H1 (cell line): Measurements from ENCODE around the gene EIPR1. TPM values are rescaled to one million over a fixed set of nuclear protein-coding genes. Genes with fewer than 3 reads are reported as not detected.

Experiments
- CTCF ChIA-PET: fragments of 300-600 bp; sonication (Branson Sonifier 250); formaldehyde crosslinking; loops from one replicate; lab custom pipeline; 2021; ENCODE audit not compliant: partially characterized antibody; lab: Charles Lee
- POLR2A ChIA-PET: fragments of 300-600 bp; sonication (Branson Sonifier 250); formaldehyde crosslinking; loops from one replicate; lab custom pipeline; 2021; ENCODE audit warnings: inconsistent platforms; ENCODE audit not compliant: partially characterized antibody; lab: Charles Lee
- DNase-seq, 2 experiments: peaks; one replicate each; pipeline versions ENCODE4 v3.0.0 to v3.0.0-alpha.2; 2010 to 2022; ENCODE audit warnings: low spot score in 2 of 2, low read depth in 1 of 2, mixed read lengths in 1 of 2
- FAIRE-seq: peaks from 2 replicates; lab custom pipeline; 2011; peaks lifted over from hg19 to GRCh38; lab: Jason Lieb, UNC
- H2AFZ ChIP-seq: 2 replicates; pipeline ENCODE4 v1.8.1; 2012; ENCODE audit warnings: low read length, inconsistent platforms
- H2AK5ac ChIP-seq: 2 replicates; pipeline ENCODE4 v1.6.1; 2013; ENCODE audit warnings: low read depth, low read length
- H2BK120ac ChIP-seq: replicated peaks from 2 replicates; pipeline ENCODE3; 2013; ENCODE audit warnings: low read depth, low read length, inconsistent platforms
- H2BK12ac ChIP-seq: 2 replicates; pipeline ENCODE4 v1.6.1; 2013; ENCODE audit warnings: low read depth, low read length
- H2BK15ac ChIP-seq: 2 replicates; pipeline ENCODE4 v1.6.1; 2013; ENCODE audit warnings: low read length
- H2BK20ac ChIP-seq: 2 replicates; pipeline ENCODE4 v1.6.1; 2013; ENCODE audit warnings: low read length
- H2BK5ac ChIP-seq: 2 replicates; pipeline ENCODE4 v1.6.1; 2013; ENCODE audit warnings: low read depth, low read length
- H3K14ac ChIP-seq: 2 replicates; pipeline ENCODE4 v1.6.1; 2013; ENCODE audit warnings: inconsistent platforms; ENCODE audit not compliant: insufficient read length
- H3K18ac ChIP-seq: 2 replicates; pipeline ENCODE4 v1.6.1; 2013; ENCODE audit warnings: low read length; ENCODE audit errors: extremely low read depth
- H3K23ac ChIP-seq: 2 replicates; pipeline ENCODE4 v1.6.1; 2013; ENCODE audit warnings: inconsistent platforms; ENCODE audit not compliant: insufficient read length
- H3K23me2 ChIP-seq: 2 replicates; pipeline ENCODE4 v1.6.1; 2013; ENCODE audit warnings: low read depth, low read length
- H3K27ac ChIP-seq: 2 replicates; pipeline ENCODE4 v1.6.1; 2011; ENCODE audit warnings: low read depth, low read length, inconsistent platforms
- H3K27me3 ChIP-seq, 4 experiments: replicated peaks in 1 of 4; 1 replicate in 1 of 4; 2 replicates in 3 of 4; pipeline versions ENCODE4 v1.6.1 to v1.8.1; 2011 to 2013; ENCODE audit warnings: low read length in 3 of 4, mild to moderate bottlenecking in 3 of 4, inconsistent platforms in 2 of 4, mixed read lengths in 2 of 4, moderate library complexity in 1 of 4; ENCODE audit not compliant: control insufficient read depth in 3 of 4, insufficient read depth in 3 of 4; ENCODE audit errors: extremely low read depth in 1 of 4
- H3K36me3 ChIP-seq, 4 experiments: 2 replicates each; pipeline versions ENCODE4 v1.6.1 to v1.8.1; 2011 to 2013; ENCODE audit warnings: mild to moderate bottlenecking in 4 of 4, low read length in 3 of 4, moderate library complexity in 2 of 4, control low read depth in 1 of 4, inconsistent platforms in 1 of 4; ENCODE audit not compliant: insufficient read depth in 4 of 4, control insufficient read depth in 2 of 4
- H3K4ac ChIP-seq: replicated peaks from 2 replicates; pipeline ENCODE3; 2013; ENCODE audit warnings: low read length, low read depth, mixed read lengths, inconsistent platforms; ENCODE audit not compliant: insufficient read length
- H3K4me1 ChIP-seq, 4 experiments: replicated peaks in 1 of 4; 1 replicate in 1 of 4; 2 replicates in 3 of 4; pipeline versions ENCODE4 v1.6.1 to v1.8.1; 2011 to 2013; ENCODE audit warnings: low read length in 3 of 4, inconsistent platforms in 2 of 4, mixed read lengths in 1 of 4; ENCODE audit not compliant: insufficient read depth in 4 of 4, control insufficient read depth in 3 of 4
- H3K4me2 ChIP-seq, 2 experiments: 2 replicates each; pipeline versions ENCODE4 v1.6.1 to v1.8.1; 2011 to 2013; ENCODE audit warnings: low read depth in 2 of 2, low read length in 2 of 2, control low read depth in 1 of 2, inconsistent platforms in 1 of 2, mild to moderate bottlenecking in 1 of 2; ENCODE audit not compliant: insufficient read depth in 1 of 2
- H3K4me3 ChIP-seq, 4 experiments: fragments of 200-600, 300-600 bp in 1 of 4; sonication (generic), shearing (Covaris generic), sonication (Bioruptor Twin) in 1 of 4; 2 replicates each; pipeline versions ENCODE4 v1.5.1 to v1.8.1; 2011 to 2016; ENCODE audit warnings: low read length in 4 of 4, low read depth in 3 of 4, control low read depth in 2 of 4, inconsistent platforms in 2 of 4, mild to moderate bottlenecking in 2 of 4, mixed read lengths in 1 of 4, moderate library complexity in 1 of 4; ENCODE audit not compliant: insufficient read depth in 2 of 4; ENCODE audit errors: extremely low read depth in 1 of 4
- H3K56ac ChIP-seq: replicated peaks from 2 replicates; pipeline ENCODE3; 2013; ENCODE audit warnings: low read depth, mild to moderate bottlenecking, mixed read lengths, low read length, inconsistent platforms; ENCODE audit not compliant: insufficient read length
- H3K79me1 ChIP-seq: 2 replicates; pipeline ENCODE4 v1.6.1; 2013; ENCODE audit warnings: low read depth, low read length, control low read depth
- H3K79me2 ChIP-seq, 2 experiments: 2 replicates each; pipeline versions ENCODE4 v1.6.1 to v1.8.1; 2012 to 2013; ENCODE audit warnings: low read length in 2 of 2, mild to moderate bottlenecking in 2 of 2, inconsistent platforms in 1 of 2; ENCODE audit not compliant: insufficient read depth in 2 of 2, control insufficient read depth in 1 of 2
- H3K9ac ChIP-seq, 4 experiments: replicated peaks in 1 of 4; 1 replicate in 1 of 4; 2 replicates in 3 of 4; pipeline versions ENCODE4 v1.6.1 to v1.8.1; 2011 to 2013; ENCODE audit warnings: low read depth in 3 of 4, low read length in 3 of 4, control low read depth in 2 of 4, mild to moderate bottlenecking in 2 of 4, moderate library complexity in 2 of 4, inconsistent platforms in 1 of 4; ENCODE audit errors: extremely low read depth in 1 of 4
- H3K9me3 ChIP-seq, 2 experiments: 2 replicates each; pipeline versions ENCODE4 v1.6.1 to v1.8.1; 2012 to 2013; ENCODE audit warnings: mild to moderate bottlenecking in 2 of 2, moderate library complexity in 2 of 2, control low read depth in 1 of 2, inconsistent platforms in 1 of 2, low read depth in 1 of 2, low read length in 1 of 2, mixed read lengths in 1 of 2; ENCODE audit not compliant: insufficient read depth in 2 of 2
- H4K20me1 ChIP-seq, 2 experiments: replicated peaks in 1 of 2; 2 replicates each; pipeline versions ENCODE3 to v1.8.1; 2011 to 2013; ENCODE audit warnings: inconsistent platforms in 2 of 2, low read length in 2 of 2, mild to moderate bottlenecking in 1 of 2; ENCODE audit not compliant: insufficient read depth in 2 of 2, control insufficient read depth in 1 of 2
- H4K5ac ChIP-seq: 2 replicates; pipeline ENCODE4 v1.6.1; 2013; ENCODE audit warnings: low read length, low read depth, mixed read lengths, inconsistent platforms; ENCODE audit not compliant: insufficient read length
- H4K8ac ChIP-seq: 2 replicates; pipeline ENCODE4 v1.8.0; 2013; ENCODE audit warnings: mild to moderate bottlenecking, moderate library complexity, low read length, inconsistent platforms; ENCODE audit not compliant: insufficient read depth; ENCODE audit errors: extremely low read depth
- H4K91ac ChIP-seq: replicated peaks from 2 replicates; pipeline ENCODE3; 2013; ENCODE audit warnings: low read length, mixed read lengths, inconsistent platforms; ENCODE audit not compliant: insufficient read length
- BACH1 ChIP-seq: IDR thresholded peaks from 2 replicates; pipeline ENCODE4 v1.6.1; 2012; ENCODE audit warnings: low read length, improper control_type of control experiment
- BRCA1 ChIP-seq: IDR thresholded peaks from 2 replicates; pipeline ENCODE4 v1.6.1; 2012; ENCODE audit warnings: low read depth, low read length, improper control_type of control experiment
- CREB1 ChIP-seq: IDR thresholded peaks from 2 replicates; pipeline ENCODE4 v1.6.1; 2012; ENCODE audit warnings: inconsistent platforms
- EP300 ChIP-seq, 2 experiments: IDR thresholded peaks; 1 replicate in 1 of 2; 2 replicates in 1 of 2; pipeline ENCODE4 v1.6.1; 2011 to 2012; ENCODE audit warnings: low read depth in 2 of 2, low read length in 2 of 2, mild to moderate bottlenecking in 2 of 2, borderline replicate concordance in 1 of 2, inconsistent platforms in 1 of 2, moderate library complexity in 1 of 2
- EZH2 ChIP-seq: fragments of 200-600 bp; sonication (generic); IDR thresholded peaks from 2 replicates; pipeline ENCODE4 v1.7.1; 2012; ENCODE audit warnings: low read depth, mild to moderate bottlenecking, moderate library complexity, low read length, inconsistent platforms; ENCODE audit not compliant: severe bottlenecking
- HDAC6 ChIP-seq: IDR thresholded peaks from one replicate; pipeline ENCODE4 v1.7.1; 2012; ENCODE audit warnings: low read depth, mild to moderate bottlenecking, inconsistent platforms, low read length, moderate library complexity
- JUND ChIP-seq: IDR thresholded peaks from 2 replicates; pipeline ENCODE4 v1.6.1; 2011; ENCODE audit warnings: mild to moderate bottlenecking, improper control_type of control experiment, low read length
- KDM1A ChIP-seq: fragments of 200-600, 300-600 bp; sonication (generic); IDR thresholded peaks from 2 replicates; pipeline ENCODE4 v1.7.1; 2016; ENCODE audit warnings: mild to moderate bottlenecking, low read length, borderline replicate concordance
- KDM5A ChIP-seq: fragments of 200-600 bp; IDR thresholded peaks from 2 replicates; pipeline ENCODE4 v1.7.1; 2012; ENCODE audit warnings: mild to moderate bottlenecking, low read length, inconsistent platforms, mixed read lengths
- NANOG ChIP-seq: IDR thresholded peaks from 2 replicates; pipeline ENCODE4 v1.6.1; 2011; ENCODE audit warnings: low read length, low read depth, mild to moderate bottlenecking, inconsistent platforms; ENCODE audit not compliant: insufficient read depth, poor library complexity, severe bottlenecking
- RBBP5 ChIP-seq: IDR thresholded peaks from 2 replicates; pipeline ENCODE4 v1.7.1; 2012; ENCODE audit warnings: low read depth, mild to moderate bottlenecking, inconsistent platforms, low read length, moderate library complexity, borderline replicate concordance
- RFX5 ChIP-seq: IDR thresholded peaks from 2 replicates; pipeline ENCODE4 v1.6.1; 2011; ENCODE audit warnings: low read depth, low read length, improper control_type of control experiment, borderline replicate concordance
- SP1 ChIP-seq: IDR thresholded peaks from 2 replicates; pipeline ENCODE4 v1.6.1; 2011; ENCODE audit warnings: low read depth, low read length
- SP4 ChIP-seq: IDR thresholded peaks from 2 replicates; pipeline ENCODE4 v1.6.1; 2012; ENCODE audit warnings: low read length, inconsistent platforms
- SRF ChIP-seq: IDR thresholded peaks from 2 replicates; pipeline ENCODE4 v1.6.1; 2011; ENCODE audit warnings: mild to moderate bottlenecking, low read depth, low read length, moderate library complexity
- WGBS, 2 experiments: shearing (Covaris generic) in 1 of 2; methylation state at CpG; one replicate each; pipeline versions ENCODE4 v1.1.6 to v1.1.7; 2013 to 2015; ENCODE audit warnings: low lambda C conversion rate in 2 of 2, mixed read lengths in 2 of 2, inconsistent platforms in 1 of 2, low coverage in 1 of 2, missing lambda C conversion rate in 1 of 2; ENCODE audit not compliant: insufficient replicate concordance in 2 of 2, insufficient coverage in 1 of 2, insufficient read length in 1 of 2; ENCODE audit errors: extremely low coverage in 1 of 2, missing lambda C conversion rate in 1 of 2; 5-methylcytosine and 5-hydroxymethylcytosine counted together
- polyA plus RNA-seq, 7 experiments: library from polyadenylated mRNA; depleted of rRNA in 3 of 7; stranded (reverse) in 5 of 7; unstranded in 2 of 7; fragments of >200 nt in 5 of 7; fragments of 200-250 nt in 2 of 7; gene quantifications; 1 replicate in 5 of 7; 2 replicates in 1 of 7; 4 replicates in 1 of 7; pipeline versions ENCODE4 v1.2.1 to v1.2.3, GENCODE V29; 2011 to 2013; ENCODE audit warnings: missing spikeins in 2 of 7, mixed read lengths in 2 of 7
- total RNA-seq: library from RNA; stranded (reverse); fragmentation: NEBNext Ultra II Directional; extraction: Animal tissue kit (Norgen Biotek cat#: 25700); gene quantifications from 2 replicates; pipeline ENCODE4 v1.2.1, GENCODE V29; 2021

The EIPR1 gene
- total and polyA plus RNA-seq, 2 of the 8 experiments (the other 6 are each of a cell fraction or from before 2014, with no cell fraction given) = 26.3 to 56.4 TPM

DNA sequence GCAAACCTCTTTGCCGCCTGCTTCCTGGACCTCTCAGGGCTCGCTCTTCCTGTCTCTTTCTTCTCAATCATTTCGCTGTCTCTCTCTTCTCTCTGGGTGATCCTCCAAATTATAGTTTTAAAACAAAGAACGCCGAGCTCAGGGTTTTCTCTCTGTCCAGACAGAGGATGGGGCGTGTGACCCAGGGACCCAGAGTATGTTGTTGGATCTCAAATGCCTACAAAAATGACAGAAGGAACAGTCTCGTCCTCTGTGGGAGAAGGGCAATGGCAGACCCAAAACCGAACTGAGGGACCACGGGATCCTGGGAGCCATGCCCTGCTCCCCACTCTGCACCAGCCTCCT lies 88.5 kb downstream of the EIPR1 start:
- Histone ChIP-seq H2BK15ac (no peak overlapping the region), H3K27me3 (no peaks in the 10 kb centered on the region), H3K79me1 (peaks cover 9% of the 10 kb centered on the region; the same call in 1 of the 2 replicates), H2AFZ (no peak overlapping the region), H3K23ac (no peak overlapping the region), H3K9me3 (0 out of 4 replicates have a peak, but pooled peaks cover 0 to 2% of the 10 kb centered on the region in 2 experiments), H3K18ac (no peak overlapping the region), H4K8ac (no peak overlapping the region), H3K27ac (no peak overlapping the region), H3K4me3 (no peak overlapping the region), H2BK20ac (no peak overlapping the region), H4K91ac (no peak overlapping the region), H3K4me2 (no peak overlapping the region), H2BK5ac (no peak overlapping the region), H3K56ac (no peak overlapping the region), H3K4ac (no peak overlapping the region), H2BK120ac (no peak overlapping the region), H3K36me3 (no peaks in the 10 kb centered on the region; a peak in 1 of 8 replicates), H3K23me2 (peaks cover under 1% of the 10 kb centered on the region; the same call in 1 of the 2 replicates), H3K79me2 (peaks cover 0 to 10% of the 10 kb centered on the region in 2 experiments; a peak in 1 of 4 replicates), H4K20me1 (peaks cover 2 to 4% of the 10 kb centered on the region in 2 experiments), H2AK5ac (no peak overlapping the region), H3K14ac (no peak overlapping the region), H2BK12ac (no peak overlapping the region), H3K4me1 (peaks cover 0 to 6% (median 1%) of the 10 kb centered on the region in 4 experiments; a peak in 2 of 7 replicates), H3K9ac (no peak overlapping the region), H4K5ac (no peak overlapping the region)
- CTCF ChIA-PET = interaction anchor here (0.6 to 2.4 kb wide), 5 partner anchors 10 to 156 kb away, joined by 3 to 7 read pairs (median 3); no protein-coding TSS in a partner anchor
- 82% methylated on average over 8 of the region's 9 CpGs; no CpG with 5 or more reads in 1 of the 2 experiments for WGBS, 2 experiments
- POLR2A ChIA-PET = interaction anchor here (0.9 to 1.0 kb wide), 2 partner anchors 14 to 21 kb away, joined by 3 to 4 read pairs; no protein-coding TSS in a partner anchor
- DNase-seq (no peak), FAIRE-seq (no peak)
- TF ChIP-seq JUND = no peak
- no peak for TF ChIP-seq BACH1
- TF ChIP-seq EP300 (IDR thresholded peaks at IDR 0.05; ENCODE audit: borderline replicate concordance in 1 of 2, low read depth in 2 of 2, low read length in 2 of 2) = no peak
- no peak for TF ChIP-seq CREB1
- no peak for TF ChIP-seq SRF
- no peak for TF ChIP-seq SP4
- TF ChIP-seq KDM1A = no peak
- TF ChIP-seq BRCA1 = no peak
- no peak for TF ChIP-seq EZH2
- no peak for TF ChIP-seq SP1
- no peak for TF ChIP-seq HDAC6
- TF ChIP-seq NANOG = no peak
- TF ChIP-seq KDM5A = no peak
- TF ChIP-seq RFX5 = no peak
- no peak for TF ChIP-seq RBBP5
